Transverse colon (tissue), 4 donors: ENCODE measurements around the gene CDK5RAP3. TPM values are rescaled to one million over a fixed set of nuclear protein-coding genes. Genes with fewer than 3 reads are reported as not detected.
"Not testable (repeated sequence)": the region's sequence is repeated elsewhere in the genome, so short reads cannot be mapped to it uniquely, and the experiment has no call there.

Experiments
- DNase-seq: peaks from one replicate; pipeline ENCODE4 v3.0.0-alpha.2; 2019
- H3K27ac ChIP-seq, 4 donors: fragments of 200-600 bp; sonication (generic); 2 replicates each; pipeline ENCODE4 v1.5.1; 2016 to 2018; ENCODE audit warnings: inconsistent platforms in 4 of 4
- H3K27me3 ChIP-seq: fragments of 200-600 bp; sonication (generic); 2 replicates; pipeline ENCODE4 v1.5.1; 2017; ENCODE audit warnings: inconsistent platforms
- H3K36me3 ChIP-seq, 4 donors: fragments of 200-600 bp; sonication (generic); 2 replicates each; pipeline ENCODE4 v1.5.1; 2017 to 2019; ENCODE audit warnings: inconsistent platforms in 4 of 4
- H3K4me1 ChIP-seq, 4 donors: fragments of 200-600 bp; sonication (generic); 2 replicates each; pipeline ENCODE4 v1.5.1; 2017 to 2020; ENCODE audit warnings: inconsistent platforms in 4 of 4
- H3K4me3 ChIP-seq, 4 donors: fragments of 200-600 bp; sonication (generic); 1 replicate in 1 of 4; 2 replicates in 3 of 4; pipeline versions ENCODE4 v1.5.1 to v1.6.1; 2017 to 2019; ENCODE audit warnings: inconsistent platforms in 4 of 4
- H3K9me3 ChIP-seq, 2 donors: fragments of 200-600 bp; sonication (generic); 2 replicates each; pipeline ENCODE4 v1.5.1; 2017 to 2019; ENCODE audit warnings: inconsistent platforms in 2 of 2
- CTCF ChIP-seq, 5 experiments: fragments of 200-600 bp in 3 of 5; fragments of 450-650 bp in 2 of 5; sonication (generic) in 3 of 5; IDR thresholded peaks; 1 replicate in 2 of 5; 2 replicates in 3 of 5; pipeline ENCODE4 v1.5.1; 2016 to 2017; ENCODE audit warnings: antibody characterized with exemption in 5 of 5, inconsistent platforms in 3 of 5, mild to moderate bottlenecking in 2 of 5, moderate library complexity in 1 of 5
- EP300 ChIP-seq: sonication (generic); formaldehyde crosslinking; IDR thresholded peaks from one replicate; pipeline ENCODE4 v1.6.1; 2017; ENCODE audit warnings: antibody characterized with exemption, low read depth
- POLR2A ChIP-seq: fragments of 450-650 bp; IDR thresholded peaks from one replicate; pipeline ENCODE4 v1.6.1; 2016; ENCODE audit warnings: antibody characterized with exemption, mild to moderate bottlenecking, moderate library complexity
- POLR2AphosphoS5 ChIP-seq, 3 donors: sonication (generic); formaldehyde crosslinking; IDR thresholded peaks; one replicate each; pipeline ENCODE4 v1.6.1; 2016; ENCODE audit warnings: antibody characterized with exemption in 3 of 3
- WGBS, 2 donors: methylation state at CpG; one replicate each; pipeline ENCODE4 v1.1.5; 2018; ENCODE audit warnings: low coverage in 1 of 2; 5-methylcytosine and 5-hydroxymethylcytosine counted together
- in situ Hi-C, 4 donors: fragments of 200-750 bp; cut with MboI; loops; one replicate each; pipeline versions ENCODE4 v1.15.0 to v1.15.1; 2017; ENCODE audit warnings: low sequenced_read_pairs in 3 of 4, low pct_ligation_motif_present in 1 of 4, low pct_unique_long_range_greater_than_20kb in 1 of 4
- intact Hi-C: fragments of 100-400 bp; cut with DNase I; formaldehyde crosslinking; loops from one replicate; pipeline ENCODE4 v1.15.1; 2023; ENCODE audit warnings: low total_unique reads
- total RNA-seq, 4 donors: library from RNA; depleted of rRNA; stranded (reverse); fragments of >200 nt; gene quantifications; one replicate each; pipeline ENCODE4 v1.1.0, GENCODE V29; 2016

The CDK5RAP3 gene
- total RNA-seq, 4 donors from 2014 or later = 159 to 540 (median 296) TPM

DNA sequence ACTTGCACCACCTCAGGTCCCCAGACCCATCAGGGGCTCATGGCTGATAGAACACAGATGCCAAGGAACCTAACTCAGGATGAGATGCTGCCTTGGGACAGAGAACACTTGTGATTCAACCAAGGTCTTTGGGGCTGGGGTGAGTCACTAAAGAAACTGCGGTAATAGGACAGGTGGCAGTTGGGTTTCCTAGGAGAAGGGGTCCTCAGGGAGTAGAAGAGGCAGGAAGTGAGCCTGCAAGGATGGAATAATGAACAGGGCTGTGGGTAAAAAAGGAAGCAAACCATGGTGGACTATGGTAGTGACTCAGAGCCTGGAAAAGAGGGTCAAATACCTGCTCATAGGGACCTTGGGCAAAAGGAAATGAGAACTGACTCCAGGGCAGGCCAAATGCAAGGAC, 36.1 kb upstream of the CDK5RAP3 start:
- TF ChIP-seq CTCF (IDR thresholded peaks at IDR 0.05) = no peak
- TF ChIP-seq POLR2A = no peak
- TF ChIP-seq EP300 = no peak
- no peak for TF ChIP-seq POLR2AphosphoS5 (IDR thresholded peaks at IDR 0.05)
- intact Hi-C loops (no loop called here), in situ Hi-C loops (no loop called here)
- no peak overlapping the region for H3K27ac ChIP-seq
- WGBS, 2 donors = 100% methylated on average over 1 of the region's 1 CpG; no CpG with 5 or more reads in 1 of the 2 donors
- H3K36me3 ChIP-seq = no peaks in the 10 kb centered on the region
- H3K4me1 ChIP-seq = no peaks in the 10 kb centered on the region
- H3K9me3 ChIP-seq = no peaks in the 10 kb centered on the region
- H3K4me3 ChIP-seq = no peak overlapping the region
- no peak for DNase-seq
- no peaks in the 10 kb centered on the region for H3K27me3 ChIP-seq

- H3K9me3 ChIP-seq, H3K36me3 ChIP-seq, DNase-seq, in situ Hi-C loops, intact Hi-C loops, H3K27ac ChIP-seq, H3K4me3 ChIP-seq, H3K4me1 ChIP-seq, H3K27me3 ChIP-seq: not testable (repeated sequence)
- WGBS, 2 donors = 62 to 72% methylated on average over 2 to 3 of the region's 3 CpGs
These were observed 35.4 kb upstream of the CDK5RAP3 start for GRCh38 chr17:47935468-47935867.

DNA sequence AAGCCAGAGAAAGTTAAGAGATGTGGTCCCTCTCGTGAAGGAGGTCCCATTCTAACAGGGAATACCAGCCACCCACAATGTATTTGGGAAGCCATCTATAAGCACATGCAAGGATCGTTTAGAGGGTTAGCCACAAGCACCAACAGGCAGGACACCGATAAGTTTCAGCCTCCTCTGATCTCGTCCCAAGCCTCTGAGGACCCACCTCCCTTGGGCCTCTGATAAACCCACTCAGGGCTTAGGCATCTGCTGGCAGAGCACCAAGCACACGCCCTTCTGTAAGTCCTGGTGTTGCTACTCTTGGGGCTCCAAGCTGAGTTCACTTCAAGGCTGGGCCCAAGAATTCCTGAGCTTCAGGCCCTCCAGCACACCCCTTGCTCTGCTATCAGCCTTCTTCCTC, 35.0 kb upstream of the CDK5RAP3 start:
- 71 to 78% methylated on average over 1 to 5 of the region's 5 CpGs for WGBS, 2 donors
- H3K27me3 ChIP-seq = no peaks in the 10 kb centered on the region
- H3K36me3 ChIP-seq = no peaks in the 10 kb centered on the region
- no peak overlapping the region for H3K27ac ChIP-seq
- no peak for DNase-seq
- intact Hi-C loops (no loop called here), in situ Hi-C loops (no loop called here)
- peaks cover 0 to 7% (median 2%) of the 10 kb centered on the region in 4 donors for H3K4me1 ChIP-seq
- no peak for TF ChIP-seq POLR2A
- no peak for TF ChIP-seq CTCF (IDR thresholded peaks at IDR 0.05)
- no peak for TF ChIP-seq POLR2AphosphoS5 (IDR thresholded peaks at IDR 0.05)
- TF ChIP-seq EP300 = no peak
- H3K9me3 ChIP-seq = no peaks in the 10 kb centered on the region
- H3K4me3 ChIP-seq = no peak overlapping the region

DNA sequence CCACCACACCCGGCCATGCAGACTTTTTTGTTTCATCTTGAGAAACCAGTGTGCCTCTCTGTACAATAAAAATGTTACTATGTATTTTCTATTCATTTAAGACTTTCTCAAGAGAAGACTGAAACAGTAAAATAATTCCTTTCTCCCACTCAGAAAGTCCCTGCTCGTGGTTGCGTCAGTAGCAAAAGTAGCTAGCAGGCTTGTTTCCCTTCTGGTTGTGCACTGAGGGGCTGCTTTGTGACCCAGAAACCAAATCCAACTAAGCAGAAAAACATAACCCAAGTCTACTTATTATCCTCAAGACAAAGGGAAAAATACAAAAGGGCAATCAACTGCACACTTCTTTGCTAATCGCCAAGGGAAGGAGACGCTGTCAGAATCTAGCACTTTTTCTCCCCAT, 33.0 kb upstream of the CDK5RAP3 start:
- TF ChIP-seq CTCF (IDR thresholded peaks at IDR 0.05) (no peak), POLR2AphosphoS5 (IDR thresholded peaks at IDR 0.05) (no peak), POLR2A (no peak), EP300 (no peak)
- in situ Hi-C loops (no loop called here), intact Hi-C loops (no loop called here)
- 75 to 78% methylated on average over 3 to 5 of the region's 5 CpGs for WGBS, 2 donors
- peaks cover 4 to 20% (median 13%) of the 10 kb centered on the region in 4 donors for H3K4me1 ChIP-seq
- H3K9me3 ChIP-seq = no peaks in the 10 kb centered on the region
- DNase-seq = no peak
- H3K36me3 ChIP-seq = no peaks in the 10 kb centered on the region
- no peak overlapping the region for H3K27ac ChIP-seq
- no peak overlapping the region for H3K4me3 ChIP-seq
- no peaks in the 10 kb centered on the region for H3K27me3 ChIP-seq
